GM12801 (cell line): Measurements from ENCODE around the gene FKBP3.

Experiments used
- CTCF ChIP-seq: IDR thresholded peaks from one replicate; pipeline ENCODE4 v1.5.1; 2011; ENCODE audit warnings: control low read depth; ENCODE audit not compliant: insufficient read length; ENCODE audit errors: extremely low read depth

FKBP3 gene

GRCh38 chr14:45133683-45134050, 614 bp downstream of the FKBP3 start:
- no peak for TF ChIP-seq CTCF

- TF ChIP-seq CTCF, result no peak
Measured at GRCh38 chr14:45128963-45129629, 5.2 kb downstream of the FKBP3 start.

- TF ChIP-seq CTCF, result no peak
Measured at GRCh38 chr14:45125754-45126153, 8.5 kb downstream of the FKBP3 start.

- no peak for TF ChIP-seq CTCF
Measured at GRCh38 chr14:45123271-45123670, 11.0 kb downstream of the FKBP3 start.

GRCh38 chr14:45120096-45120495, 14.2 kb downstream of the FKBP3 start:
- TF ChIP-seq CTCF, result no peak

- TF ChIP-seq CTCF, result no peak
Measured at GRCh38 chr14:45118594-45118993, 15.7 kb downstream of the FKBP3 start.

GRCh38 chr14:45114327-45114726, 20.0 kb downstream of the FKBP3 start:
- no peak for TF ChIP-seq CTCF
